Epithelial cell of esophagus (primary cell): Measurements from ENCODE around the gene ZNF112.
"Not testable (repeated sequence)": the region's sequence is repeated elsewhere in the genome, so short reads cannot be mapped to it uniquely, and the experiment has no call there.

Experiments used
- DNase-seq: peaks from one replicate; pipeline ENCODE4 v3.0.0; 2010; ENCODE audit warnings: low read depth
- H3K4me3 ChIP-seq: 2 replicates; pipeline ENCODE4 v1.5.1; 2011; ENCODE audit warnings: mild to moderate bottlenecking, low read length, control low read depth
- CTCF ChIP-seq: IDR thresholded peaks from 2 replicates; pipeline ENCODE4 v1.5.1; 2011; ENCODE audit warnings: low read depth, mild to moderate bottlenecking, low read length, control low read depth, inconsistent platforms; ENCODE audit not compliant: insufficient read depth; ENCODE audit errors: missing control alignments

ZNF112 gene

DNA sequence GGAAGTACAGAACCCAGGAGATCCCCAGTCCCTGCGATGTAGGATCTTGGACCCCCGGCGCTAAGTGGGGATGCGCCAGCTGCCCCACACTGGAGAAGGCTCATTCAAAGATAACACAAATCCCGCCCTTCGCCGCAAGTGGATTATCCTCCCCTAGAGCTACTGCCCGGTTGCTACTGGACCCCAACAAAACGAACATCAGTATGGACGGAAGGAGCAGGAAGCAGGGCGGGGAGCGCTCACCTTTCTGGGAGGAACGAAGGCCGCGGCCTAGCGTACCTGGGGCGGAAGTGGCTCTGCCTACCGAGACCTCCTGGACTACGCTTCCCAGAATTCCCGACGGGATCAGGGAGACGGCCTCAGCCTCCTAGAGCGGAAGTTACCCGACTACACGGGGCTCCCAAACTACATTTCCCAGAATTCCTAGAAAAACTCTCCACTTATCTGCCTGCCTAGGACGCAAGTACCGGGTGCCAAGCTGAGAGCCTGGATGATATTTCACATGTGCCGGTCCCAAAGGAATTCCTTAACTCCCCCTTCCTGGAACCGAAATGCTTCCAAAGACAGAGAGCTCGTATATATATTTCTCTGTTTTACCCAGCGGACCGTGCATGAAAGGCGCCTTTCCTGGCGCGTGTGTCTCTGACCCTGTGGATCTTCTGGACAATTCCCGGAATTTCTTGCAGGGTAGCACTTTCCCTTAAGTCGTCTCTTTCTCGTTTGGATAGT is at the start of gene ZNF112:
TSS of gene ZNF112 (minus strand) at position 298 of the 729 bp plus-strand sequence. CDS start 16,141 bp downstream, outside the sequence.
- peak within 1 kb of the TSS; percentile 89 for H3K4me3 ChIP-seq

DNA sequence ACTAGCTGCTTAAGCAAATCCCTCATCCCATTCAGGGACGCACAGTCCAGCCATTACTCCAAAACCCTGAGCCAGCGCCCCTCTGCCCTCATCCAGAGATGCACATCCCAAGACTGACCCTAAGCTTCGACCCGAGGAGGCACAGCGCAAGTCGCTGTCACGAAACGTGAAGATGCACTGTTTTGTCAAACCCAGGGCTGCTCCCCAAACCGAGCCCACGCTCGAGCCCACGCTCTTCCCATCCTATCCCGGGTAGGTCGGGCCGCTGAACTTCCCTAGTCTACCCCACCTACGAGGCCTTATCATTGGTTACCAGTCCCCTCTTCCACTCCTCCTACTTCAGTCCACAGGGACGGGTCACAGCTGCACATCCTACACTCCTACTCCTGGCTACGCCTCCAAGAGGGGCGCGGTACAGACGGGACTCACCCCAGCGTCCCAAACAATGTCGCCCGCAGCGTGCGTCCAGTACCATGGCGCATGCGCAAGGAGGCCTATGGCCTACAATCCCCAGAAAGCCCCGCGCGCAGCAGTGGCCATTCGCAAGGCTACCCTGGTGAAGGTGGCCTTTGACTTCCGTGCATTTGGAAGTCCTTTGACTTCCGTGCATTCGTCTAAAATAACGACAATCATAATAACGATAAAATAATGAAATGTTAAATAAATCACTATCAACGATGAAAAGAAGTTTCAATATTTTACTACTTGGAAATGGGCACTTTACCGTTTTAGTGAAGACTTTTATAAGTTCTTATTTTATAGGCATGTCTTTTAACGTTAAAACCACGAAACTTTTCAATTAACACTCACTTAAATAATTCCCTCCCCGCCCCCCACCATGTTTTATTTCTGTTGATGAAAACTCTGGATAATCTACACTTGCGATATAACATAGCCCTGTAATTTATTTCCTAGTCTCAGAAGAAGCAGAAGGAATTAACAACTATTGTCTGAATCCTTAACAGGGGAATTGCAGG is 44.9 kb upstream of the ZNF112 start, which contains the start of gene ZNF285:
TSS of gene ZNF285 (minus strand) at position 470 of the 977 bp plus-strand sequence. CDS start 4,395 bp downstream, outside the sequence.
- TF ChIP-seq CTCF = no peak
- peak within 1 kb of the TSS; percentile 69 for H3K4me3 ChIP-seq
- peak; percentile 96 for DNase-seq

More for the DNA sequence above, at the start of gene ZNF112:
- peak; percentile 98 for DNase-seq
- no peak for TF ChIP-seq CTCF

GRCh38 chr19:44389268-44389667 is 32.8 kb upstream of the ZNF112 start:
- H3K4me3 ChIP-seq, DNase-seq: not testable (repeated sequence)

DNA sequence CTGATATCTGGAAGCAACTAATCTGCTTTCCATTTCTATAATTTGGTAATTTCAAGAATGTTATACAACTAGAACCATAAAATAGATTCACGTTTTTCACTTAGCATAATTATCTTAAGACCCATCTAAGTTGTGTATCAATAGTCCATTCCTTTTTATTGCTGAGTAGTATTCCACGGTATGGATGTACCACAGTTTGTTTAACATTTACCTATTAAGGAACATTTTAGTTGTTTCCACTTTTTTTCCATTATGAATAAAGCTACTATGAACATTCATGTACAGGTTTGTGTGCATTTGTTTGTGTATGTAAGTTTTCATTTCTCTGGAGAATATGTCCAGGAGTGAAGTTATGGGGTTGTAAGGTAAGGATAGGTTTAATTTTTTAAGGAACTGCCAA is 18.3 kb upstream of the ZNF112 start:
- H3K4me3 ChIP-seq = no peak overlapping the region
- TF ChIP-seq CTCF = no peak
- DNase-seq = no peak

DNA sequence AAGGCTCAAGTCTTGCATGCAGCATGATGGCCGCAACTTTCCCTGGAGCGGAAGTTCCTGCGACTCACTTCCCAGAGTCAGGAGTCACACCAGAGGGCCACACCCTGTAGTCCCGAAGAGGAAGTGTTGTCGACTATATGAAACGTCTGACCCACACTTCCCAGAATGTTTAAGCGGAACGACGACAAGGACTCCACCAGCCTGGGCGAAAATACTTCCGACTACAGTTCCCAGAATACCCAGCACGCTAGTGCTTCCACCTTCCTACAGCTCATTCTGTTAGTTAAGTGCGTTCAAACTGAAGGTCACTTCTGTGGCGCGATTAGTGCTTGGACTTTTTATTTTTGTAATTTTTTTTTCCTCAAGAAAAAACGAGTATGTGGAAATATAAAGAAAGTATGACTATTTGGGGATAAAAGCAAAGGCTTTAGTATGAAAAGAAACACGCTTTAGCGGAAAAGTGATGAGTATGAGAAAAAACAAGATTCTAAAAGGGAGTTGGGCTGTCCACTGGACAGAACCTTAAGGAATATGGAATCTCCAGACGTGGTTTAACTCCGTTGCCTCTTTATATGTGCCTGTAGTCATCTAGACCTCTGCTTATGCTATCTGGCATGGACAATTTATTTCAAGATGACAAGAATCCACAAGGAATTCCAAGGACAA is 15.5 kb upstream of the ZNF112 start:
- TF ChIP-seq CTCF = no peak
- H3K4me3 ChIP-seq = no peak overlapping the region
- DNase-seq = no peak

- peak; percentile 43 for DNase-seq
- TF ChIP-seq CTCF = no peak
- peak overlapping the region; percentile 15 for H3K4me3 ChIP-seq
Measured at GRCh38 chr19:44367024-44367423, 10.5 kb upstream of the ZNF112 start.

- DNase-seq = no peak
- TF ChIP-seq CTCF = no peak
- no peak overlapping the region for H3K4me3 ChIP-seq
Measured at GRCh38 chr19:44346556-44346955, 9.9 kb downstream of the ZNF112 start.
